CD14-positive monocyte (primary cell): ENCODE data around the gene TBXA2R. TPM values are rescaled to one million over a fixed set of nuclear protein-coding genes. Genes with fewer than 3 reads are reported as not detected.

Experiments used
- DNase-seq, 3 donors: peaks; one replicate each; pipeline ENCODE4 v3.0.0-alpha.2; 2011 to 2022
- H2AFZ ChIP-seq: 2 replicates; pipeline ENCODE4 v1.6.0; 2012; ENCODE audit warnings: mild to moderate bottlenecking, low read depth, low read length, inconsistent platforms; ENCODE audit not compliant: insufficient read depth, poor library complexity, severe bottlenecking
- H3K27ac ChIP-seq, 2 donors: 1 replicate in 1 of 2; 2 replicates in 1 of 2; pipeline ENCODE4 v1.5.1; 2012 to 2013; ENCODE audit warnings: low read length in 2 of 2, control low read depth in 1 of 2, inconsistent platforms in 1 of 2, low read depth in 1 of 2, mild to moderate bottlenecking in 1 of 2
- H3K27me3 ChIP-seq, 2 donors: one replicate each; pipeline versions ENCODE4 v1.6.0 to v1.6.1; 2011 to 2013; ENCODE audit warnings: low read length in 2 of 2; ENCODE audit not compliant: control insufficient read depth in 2 of 2, insufficient read depth in 2 of 2
- H3K36me3 ChIP-seq, 2 donors: replicated peaks in 1 of 2; 1 replicate in 1 of 2; 2 replicates in 1 of 2; pipeline versions ENCODE4 v1.5.1 to v1.6.1; 2012 to 2013; ENCODE audit warnings: low read length in 2 of 2, control low read depth in 1 of 2, inconsistent platforms in 1 of 2, mild to moderate bottlenecking in 1 of 2; ENCODE audit not compliant: insufficient read depth in 2 of 2, control insufficient read depth in 1 of 2
- H3K4me1 ChIP-seq, 2 donors: 1 replicate in 1 of 2; 2 replicates in 1 of 2; pipeline versions ENCODE4 v1.5.1 to v1.6.1; 2012 to 2013; ENCODE audit warnings: low read length in 2 of 2, control low read depth in 1 of 2, inconsistent platforms in 1 of 2, mild to moderate bottlenecking in 1 of 2, moderate library complexity in 1 of 2; ENCODE audit not compliant: insufficient read depth in 2 of 2, control insufficient read depth in 1 of 2
- H3K4me2 ChIP-seq: replicated peaks from 2 replicates; pipeline ENCODE3; 2012; ENCODE audit warnings: low read length, moderate library complexity, mild to moderate bottlenecking; ENCODE audit not compliant: poor library complexity, severe bottlenecking; ENCODE audit errors: extremely low read depth
- H3K4me3 ChIP-seq, 3 experiments: fragments of 200-600 bp in 1 of 3; sonication (generic) in 1 of 3; replicated peaks in 1 of 3; 1 replicate in 2 of 3; 2 replicates in 1 of 3; pipeline ENCODE4 v1.5.1; 2011 to 2013; ENCODE audit warnings: low read length in 3 of 3, mild to moderate bottlenecking in 3 of 3, control low read depth in 2 of 3, low read depth in 2 of 3, inconsistent platforms in 1 of 3, moderate library complexity in 1 of 3
- H3K79me2 ChIP-seq: 2 replicates; pipeline ENCODE4 v1.6.0; 2012; ENCODE audit warnings: mild to moderate bottlenecking, control low read depth, inconsistent platforms, low read length, moderate library complexity; ENCODE audit not compliant: insufficient read depth
- H3K9ac ChIP-seq: 2 replicates; pipeline ENCODE4 v1.6.0; 2017; ENCODE audit warnings: low read length, mild to moderate bottlenecking; ENCODE audit not compliant: insufficient read depth, poor library complexity, severe bottlenecking
- H3K9me3 ChIP-seq, 2 donors: replicated peaks in 1 of 2; 1 replicate in 1 of 2; 2 replicates in 1 of 2; pipeline versions ENCODE4 v1.5.1 to v1.6.1; 2012 to 2013; ENCODE audit warnings: low read length in 2 of 2, control low read depth in 1 of 2; ENCODE audit not compliant: control insufficient read depth in 1 of 2, insufficient read depth in 1 of 2
- H4K20me1 ChIP-seq: 2 replicates; pipeline ENCODE4 v1.6.0; 2012; ENCODE audit warnings: mild to moderate bottlenecking, low read length, control low read depth, moderate library complexity; ENCODE audit not compliant: insufficient read depth
- H3K27ac Mint-ChIP-seq, 7 donors: one replicate each; pipeline ENCODE4 v1.8.0; 2020; ENCODE audit warnings: mild to moderate bottlenecking in 7 of 7, mixed read lengths in 7 of 7, moderate library complexity in 6 of 7, inconsistent platforms in 2 of 7
- H3K27me3 Mint-ChIP-seq, 3 donors: one replicate each; pipeline ENCODE4 v1.8.0; 2021 to 2022; ENCODE audit warnings: low read depth in 3 of 3, mild to moderate bottlenecking in 3 of 3, mixed read lengths in 3 of 3, moderate library complexity in 3 of 3, inconsistent platforms in 1 of 3
- H3K36me3 Mint-ChIP-seq, 2 donors: one replicate each; pipeline ENCODE4 v1.8.0; 2020; ENCODE audit warnings: mixed read lengths in 2 of 2, inconsistent platforms in 1 of 2, mild to moderate bottlenecking in 1 of 2
- H3K4me1 Mint-ChIP-seq: one replicate; pipeline ENCODE4 v1.8.0; 2020; ENCODE audit warnings: mild to moderate bottlenecking, mixed read lengths
- H3K4me3 Mint-ChIP-seq, 2 donors: one replicate each; pipeline ENCODE4 v1.8.0; 2020; ENCODE audit warnings: mild to moderate bottlenecking in 2 of 2, mixed read lengths in 2 of 2, moderate library complexity in 1 of 2
- H3K9me3 Mint-ChIP-seq, 7 donors: one replicate each; pipeline ENCODE4 v1.8.0; 2020 to 2022; ENCODE audit warnings: mixed read lengths in 7 of 7, mild to moderate bottlenecking in 6 of 7, moderate library complexity in 6 of 7, inconsistent platforms in 2 of 7
- CTCF ChIP-seq: fragments of 200-600 bp; IDR thresholded peaks from one replicate; pipeline ENCODE4 v1.8.0; 2022; ENCODE audit warnings: antibody characterized with exemption, mild to moderate bottlenecking
- WGBS: methylation state at CpG from one replicate; pipeline ENCODE4 v1.1.5; 2013; ENCODE audit warnings: missing lambda C conversion rate; ENCODE audit not compliant: insufficient coverage; 5-methylcytosine and 5-hydroxymethylcytosine counted together
- intact Hi-C, 2 donors: fragments of 100-400 bp; cut with micrococcal nuclease; formaldehyde crosslinking; loops; one replicate each; pipeline versions ENCODE4 v1.15.0 to v1.15.1; 2023
- polyA plus RNA-seq, 3 donors: library from polyadenylated mRNA; depleted of rRNA in 1 of 3; unstranded in 2 of 3; stranded (reverse) in 1 of 3; fragments of 300-500 nt in 2 of 3; fragments of >200 nt in 1 of 3; fragmentation: Illumina TruSeq in 2 of 3; gene quantifications; 1 replicate in 2 of 3; 2 replicates in 1 of 3; pipeline ENCODE4 v1.2.3, GENCODE V29; 2012 to 2021

The TBXA2R gene
- polyA plus RNA-seq, 3 donors, result 0.05 TPM; not detected in 2

GRCh38 chr19:3590991-3591659 lies 15.6 kb downstream of the TBXA2R start:
- H3K36me3 ChIP-seq, result no peaks in the 10 kb centered on the region
- 95% methylated on average over 7 of the region's 8 CpGs for WGBS
- H3K4me3 Mint-ChIP-seq, result no peak overlapping the region
- H3K27ac ChIP-seq, result no peak overlapping the region
- H3K79me2 ChIP-seq, result no peaks in the 10 kb centered on the region
- H3K4me1 Mint-ChIP-seq, result no peaks in the 10 kb centered on the region
- no peak overlapping the region for H3K4me3 ChIP-seq
- H3K27ac Mint-ChIP-seq, result peak overlapping the region in 1 of 7 donors; percentile 64
- intact Hi-C loops, result no loop called here
- no peak overlapping the region for H3K4me2 ChIP-seq
- no peak overlapping the region for H2AFZ ChIP-seq
- no peak for TF ChIP-seq CTCF
- H3K27me3 ChIP-seq, result peaks cover 0 to 4% of the 10 kb centered on the region in 2 donors
- H3K27me3 Mint-ChIP-seq, result peaks cover 8 to 17% (median 12%) of the 10 kb centered on the region in 3 donors
- H3K4me1 ChIP-seq, result peaks cover 0 to under 1% of the 10 kb centered on the region in 2 donors
- H3K9me3 ChIP-seq, result peaks cover 5 to 12% of the 10 kb centered on the region in 2 donors
- peaks cover 5 to 18% (median 11%) of the 10 kb centered on the region in 7 donors for H3K9me3 Mint-ChIP-seq
- H3K9ac ChIP-seq, result no peak overlapping the region
- H3K36me3 Mint-ChIP-seq, result no peaks in the 10 kb centered on the region
- no peak for DNase-seq
- H4K20me1 ChIP-seq, result no peaks in the 10 kb centered on the region

- H3K27ac Mint-ChIP-seq, result no peak overlapping the region
- Histone ChIP-seq H3K9ac (no peak overlapping the region), H3K27me3 (peaks cover 5 to 14% of the 10 kb centered on the region in 2 donors), H3K27ac (no peak overlapping the region), H3K79me2 (no peaks in the 10 kb centered on the region), H3K4me1 (peaks cover 5 to 11% of the 10 kb centered on the region in 2 donors), H3K9me3 (peaks cover 5 to 12% of the 10 kb centered on the region in 2 donors), H3K36me3 (no peaks in the 10 kb centered on the region), H4K20me1 (no peaks in the 10 kb centered on the region), H2AFZ (no peak overlapping the region), H3K4me2 (no peak overlapping the region), H3K4me3 (no peak overlapping the region)
- H3K27me3 Mint-ChIP-seq, result peaks cover 13 to 24% (median 22%) of the 10 kb centered on the region in 3 donors
- no peaks in the 10 kb centered on the region for H3K4me1 Mint-ChIP-seq
- no peaks in the 10 kb centered on the region for H3K36me3 Mint-ChIP-seq
- peaks cover 5 to 19% (median 11%) of the 10 kb centered on the region in 7 donors for H3K9me3 Mint-ChIP-seq
- no peak overlapping the region for H3K4me3 Mint-ChIP-seq
- WGBS, result 98% methylated on average over 20 of the region's 22 CpGs
- intact Hi-C loops, result no loop called here
- no peak for DNase-seq
- no peak for TF ChIP-seq CTCF
Measured at GRCh38 chr19:3589949-3590348, 16.7 kb downstream of the TBXA2R start.
